Osteocyte (in vitro differentiated cells): ENCODE results near the gene IBTK. TPM values are rescaled to one million over a fixed set of nuclear protein-coding genes. Genes with fewer than 3 reads are reported as not detected.

Experiments used
- DNase-seq: peaks from one replicate; pipeline ENCODE4 v3.0.0; 2021; ENCODE audit warnings: mixed read lengths; ENCODE audit not compliant: unreplicated experiment; ENCODE audit errors: extremely low spot score
- H3K27ac Mint-ChIP-seq: one replicate; pipeline ENCODE4 v1.8.0; 2021; ENCODE audit warnings: mild to moderate bottlenecking, mixed read lengths; ENCODE audit not compliant: unreplicated experiment
- H3K27me3 Mint-ChIP-seq: one replicate; pipeline ENCODE4 v1.8.0; 2021; ENCODE audit warnings: mixed read lengths; ENCODE audit not compliant: unreplicated experiment
- H3K36me3 Mint-ChIP-seq: one replicate; pipeline ENCODE4 v1.8.0; 2021; ENCODE audit warnings: mixed read lengths; ENCODE audit not compliant: unreplicated experiment
- H3K4me1 Mint-ChIP-seq: one replicate; pipeline ENCODE4 v1.8.0; 2021; ENCODE audit warnings: mixed read lengths; ENCODE audit not compliant: unreplicated experiment
- H3K4me3 Mint-ChIP-seq: one replicate; pipeline ENCODE4 v1.8.0; 2021; ENCODE audit warnings: mild to moderate bottlenecking, moderate library complexity, mixed read lengths; ENCODE audit not compliant: unreplicated experiment
- H3K9me3 Mint-ChIP-seq: one replicate; pipeline ENCODE4 v1.8.0; 2021; ENCODE audit warnings: mixed read lengths; ENCODE audit not compliant: unreplicated experiment
- total RNA-seq: library from RNA; stranded (reverse); gene quantifications from 2 replicates; pipeline ENCODE4 v1.2.1, GENCODE V29; 2021
- TF ChIP-seq, protein P1 (sequence below): fragments of 200-600 bp; sonication (generic); IDR thresholded peaks from 2 replicates; pipeline ENCODE4 v1.5.0; 2021; ENCODE audit warnings: antibody characterized with exemption, mild to moderate bottlenecking, moderate library complexity

Gene IBTK
- total RNA-seq, 1 donor from 2014 or later, result 28.0 TPM

DNA sequence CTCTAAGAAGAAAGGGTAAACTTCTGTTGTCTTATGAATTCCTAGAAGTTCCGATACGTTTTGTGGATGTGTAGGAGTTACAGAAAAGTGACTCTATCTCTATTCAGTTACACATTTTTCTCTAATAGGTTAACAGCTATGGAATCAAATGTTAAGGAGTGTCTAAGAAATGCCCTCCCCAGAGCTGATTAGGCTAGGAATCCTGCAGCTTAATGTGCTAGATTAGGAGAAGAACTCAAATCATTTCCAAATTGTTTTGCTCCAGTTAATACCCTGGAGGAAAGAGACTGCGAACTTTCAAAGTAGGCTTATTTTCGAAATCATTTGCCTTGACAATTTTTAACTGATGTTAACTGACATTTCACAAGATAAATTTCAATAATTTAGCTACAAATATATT is 51.9 kb downstream of the IBTK start:
- no peaks in the 10 kb centered on the region for H3K4me1 Mint-ChIP-seq
- no peaks in the 10 kb centered on the region for H3K27me3 Mint-ChIP-seq
- H3K27ac Mint-ChIP-seq, result no peak overlapping the region
- TF ChIP-seq, protein P1, sequence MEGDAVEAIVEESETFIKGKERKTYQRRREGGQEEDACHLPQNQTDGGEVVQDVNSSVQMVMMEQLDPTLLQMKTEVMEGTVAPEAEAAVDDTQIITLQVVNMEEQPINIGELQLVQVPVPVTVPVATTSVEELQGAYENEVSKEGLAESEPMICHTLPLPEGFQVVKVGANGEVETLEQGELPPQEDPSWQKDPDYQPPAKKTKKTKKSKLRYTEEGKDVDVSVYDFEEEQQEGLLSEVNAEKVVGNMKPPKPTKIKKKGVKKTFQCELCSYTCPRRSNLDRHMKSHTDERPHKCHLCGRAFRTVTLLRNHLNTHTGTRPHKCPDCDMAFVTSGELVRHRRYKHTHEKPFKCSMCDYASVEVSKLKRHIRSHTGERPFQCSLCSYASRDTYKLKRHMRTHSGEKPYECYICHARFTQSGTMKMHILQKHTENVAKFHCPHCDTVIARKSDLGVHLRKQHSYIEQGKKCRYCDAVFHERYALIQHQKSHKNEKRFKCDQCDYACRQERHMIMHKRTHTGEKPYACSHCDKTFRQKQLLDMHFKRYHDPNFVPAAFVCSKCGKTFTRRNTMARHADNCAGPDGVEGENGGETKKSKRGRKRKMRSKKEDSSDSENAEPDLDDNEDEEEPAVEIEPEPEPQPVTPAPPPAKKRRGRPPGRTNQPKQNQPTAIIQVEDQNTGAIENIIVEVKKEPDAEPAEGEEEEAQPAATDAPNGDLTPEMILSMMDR, result no peak
- H3K36me3 Mint-ChIP-seq, result peaks cover 40% of the 10 kb centered on the region
- H3K4me3 Mint-ChIP-seq, result no peak overlapping the region
- no peaks in the 10 kb centered on the region for H3K9me3 Mint-ChIP-seq
- no peak for DNase-seq

DNA sequence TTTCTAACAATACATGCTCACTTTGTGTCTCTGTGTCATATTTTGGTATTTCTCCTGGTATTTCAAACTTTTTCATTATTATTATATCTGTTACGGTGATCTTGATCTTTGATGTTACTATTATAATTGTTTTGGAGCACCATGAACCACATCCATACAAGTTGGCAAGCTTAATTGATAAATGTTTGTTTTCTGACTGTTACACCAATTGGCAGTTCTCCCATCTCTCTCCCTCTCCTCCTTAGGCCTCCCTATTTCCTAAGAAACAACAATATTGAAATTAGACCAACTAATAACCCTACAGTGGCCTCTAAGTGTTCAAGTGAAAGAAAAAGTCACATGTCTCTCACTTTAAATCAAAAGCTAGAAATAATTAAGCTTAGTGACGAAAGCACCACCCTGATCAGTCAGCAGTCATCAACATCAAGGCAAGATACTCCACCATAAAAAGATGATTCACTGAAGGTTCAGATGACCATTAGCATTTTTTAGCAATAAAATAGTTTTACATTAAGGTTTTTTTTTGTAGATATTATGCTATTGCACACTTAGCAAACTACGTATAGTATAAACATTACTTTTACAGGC is 61.5 kb downstream of the IBTK start:
- Mint-ChIP-seq H3K9me3 (no peaks in the 10 kb centered on the region), H3K27ac (no peak overlapping the region), H3K36me3 (peaks cover 48% of the 10 kb centered on the region), H3K27me3 (no peaks in the 10 kb centered on the region), H3K4me3 (no peak overlapping the region), H3K4me1 (peaks cover 4% of the 10 kb centered on the region)
- DNase-seq, result no peak
- TF ChIP-seq, protein P1, result no peak

DNA sequence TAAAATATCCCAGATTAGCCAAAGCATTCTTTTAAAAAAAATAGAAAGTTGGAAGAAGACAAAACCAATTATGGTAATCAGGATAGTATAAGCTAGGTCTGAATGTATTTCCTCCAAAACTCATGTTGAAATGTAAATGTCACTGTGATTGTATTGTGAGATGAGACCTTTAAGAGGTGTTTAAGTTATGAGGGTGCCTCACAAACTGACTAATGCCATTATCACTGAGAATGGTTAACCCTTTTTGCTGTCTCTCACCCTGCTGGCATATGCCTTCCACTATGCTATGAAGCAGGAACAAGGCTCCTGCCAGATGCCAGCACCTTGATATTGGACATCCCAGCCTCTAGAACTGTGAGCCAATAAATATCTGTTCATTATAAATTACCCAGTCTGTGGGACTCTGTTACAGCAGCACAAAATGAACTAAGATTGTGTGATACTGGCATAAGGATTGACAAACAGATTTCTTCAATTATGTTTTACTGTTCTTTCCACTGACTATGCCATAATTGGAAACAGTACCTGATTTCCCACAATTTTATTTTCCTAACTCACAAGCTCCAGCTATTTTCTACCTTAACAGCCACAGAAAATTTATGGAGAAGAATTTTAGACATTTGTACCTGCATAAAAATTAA is 63.8 kb downstream of the IBTK start:
- H3K27ac Mint-ChIP-seq, result no peak overlapping the region
- TF ChIP-seq, protein P1, result no peak
- H3K4me3 Mint-ChIP-seq, result no peak overlapping the region
- H3K36me3 Mint-ChIP-seq, result peaks cover 48% of the 10 kb centered on the region
- no peak for DNase-seq
- H3K27me3 Mint-ChIP-seq, result no peaks in the 10 kb centered on the region
- H3K4me1 Mint-ChIP-seq, result peaks cover 6% of the 10 kb centered on the region
- no peaks in the 10 kb centered on the region for H3K9me3 Mint-ChIP-seq

DNA sequence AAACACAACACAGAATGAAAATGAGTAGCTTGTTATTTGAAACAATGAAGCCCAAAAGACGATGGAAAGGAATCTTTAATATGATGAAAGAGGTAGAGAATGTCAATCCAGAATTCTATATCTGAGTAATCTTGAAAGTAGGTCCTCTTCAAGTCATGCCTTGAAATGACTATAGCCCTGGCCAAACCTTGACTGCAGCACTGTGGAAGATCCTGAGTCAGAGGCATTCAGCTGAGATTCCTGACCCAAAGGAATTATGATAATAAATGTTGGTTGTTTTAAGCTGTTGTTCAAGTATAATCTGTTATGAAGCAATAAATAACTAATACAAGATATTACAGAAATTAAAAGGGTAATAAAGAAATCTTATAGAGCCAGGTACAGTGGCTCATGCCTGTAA is 64.8 kb downstream of the IBTK start:
- Mint-ChIP-seq H3K27me3 (no peaks in the 10 kb centered on the region), H3K4me1 (peaks cover 13% of the 10 kb centered on the region), H3K9me3 (no peaks in the 10 kb centered on the region), H3K4me3 (no peak overlapping the region), H3K36me3 (peaks cover 41% of the 10 kb centered on the region), H3K27ac (no peak overlapping the region)
- TF ChIP-seq, protein P1, result no peak
- DNase-seq, result no peak

DNA sequence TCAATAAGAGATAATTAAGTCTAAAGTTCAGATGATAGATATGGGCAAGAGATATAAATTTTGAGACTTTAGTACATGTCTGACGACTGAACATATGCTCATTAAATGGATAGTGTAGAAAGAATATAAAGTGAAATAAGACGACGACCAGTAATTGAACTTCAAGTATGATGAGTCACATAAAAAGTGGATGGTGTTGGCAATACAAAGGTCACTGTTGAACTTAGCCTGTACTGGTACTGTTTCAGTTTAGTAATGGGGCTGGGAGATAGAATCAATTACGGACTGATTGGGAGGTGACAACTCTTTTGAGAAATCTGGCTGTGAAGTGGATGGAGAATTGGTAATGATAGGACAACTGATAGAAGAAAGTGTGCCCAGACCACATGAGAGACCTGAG is 68.1 kb downstream of the IBTK start:
- peaks cover 30% of the 10 kb centered on the region for H3K36me3 Mint-ChIP-seq
- no peaks in the 10 kb centered on the region for H3K27me3 Mint-ChIP-seq
- no peak overlapping the region for H3K4me3 Mint-ChIP-seq
- no peak for DNase-seq
- H3K4me1 Mint-ChIP-seq, result peaks cover 29% of the 10 kb centered on the region
- TF ChIP-seq, protein P1, result no peak
- no peaks in the 10 kb centered on the region for H3K9me3 Mint-ChIP-seq
- H3K27ac Mint-ChIP-seq, result peak overlapping the region; percentile 9
